ENCODE results near the gene NUP42. TPM values are rescaled to one million over a fixed set of nuclear protein-coding genes. Genes with fewer than 3 reads are reported as not detected.
"Not testable (repeated sequence)": the region's sequence is repeated elsewhere in the genome, so short reads cannot be mapped to it uniquely, and the experiment has no call there.

Gene NUP42
- total and polyA plus RNA-seq, 7 experiments from 2014 or later = 19.8 to 49.1 (median 27.5) TPM

DNA sequence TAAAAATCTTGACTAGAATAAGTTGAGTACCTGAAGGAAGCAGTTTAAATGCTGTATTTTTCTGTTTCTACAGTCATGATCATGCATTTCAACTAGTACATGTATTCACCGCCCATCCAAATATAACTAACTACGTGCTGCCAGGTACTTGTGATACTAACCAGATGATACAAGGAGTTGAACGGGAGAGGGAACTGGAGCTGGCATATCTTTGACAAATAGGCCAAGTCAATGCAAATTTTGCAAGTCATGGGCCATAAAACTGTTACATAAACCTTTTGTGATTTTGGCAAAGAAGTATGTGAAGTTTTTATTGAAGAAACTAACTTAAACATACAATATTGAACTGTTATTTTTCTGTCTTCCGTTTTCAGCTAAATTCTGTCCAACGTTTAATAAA, 14.5 kb downstream of the NUP42 start:
- H3K27ac Mint-ChIP-seq = no peak overlapping the region
- Histone ChIP-seq H3K4me3 (ENCODE audit: low read length) (no peak overlapping the region), H3K9me3 (ENCODE audit: control insufficient read depth in 2 of 3, low read length in 3 of 3) (no peaks in the 10 kb centered on the region), H3K36me3 (ENCODE audit: control insufficient read depth in 2 of 3, insufficient read depth in 3 of 3, low read length in 3 of 3) (peaks cover 0 to 42% (median 8%) of the 10 kb centered on the region in 3 experiments), H3K27me3 (ENCODE audit: control insufficient read depth in 2 of 2, insufficient read depth in 2 of 2, low read length in 2 of 2) (no peaks in the 10 kb centered on the region), H3K27ac (ENCODE audit: low read depth, low read length) (no peak overlapping the region), H3K4me1 (ENCODE audit: control insufficient read depth in 2 of 2, insufficient read depth in 2 of 2, low read length in 2 of 2) (no peaks in the 10 kb centered on the region)
- H3K4me3 Mint-ChIP-seq = no peak overlapping the region
- H3K27me3 Mint-ChIP-seq = no peaks in the 10 kb centered on the region
- ATAC-seq = no peak
- H3K4me1 Mint-ChIP-seq = no peaks in the 10 kb centered on the region
- no peaks in the 10 kb centered on the region for H3K9me3 Mint-ChIP-seq
- CTCF ChIA-PET = no interaction called here
- POLR2A ChIA-PET = no interaction called here
- peaks cover 13 to 56% (median 35%) of the 10 kb centered on the region in 5 donors for H3K36me3 Mint-ChIP-seq
- intact Hi-C loops (cut with micrococcal nuclease) = no loop called here
- DNase-seq = no peak

- H3K4me1 ChIP-seq (ENCODE audit: control insufficient read depth in 2 of 2, insufficient read depth in 2 of 2, low read length in 2 of 2); POLR2A ChIA-PET; H3K27me3 ChIP-seq (ENCODE audit: control insufficient read depth in 2 of 2, insufficient read depth in 2 of 2, low read length in 2 of 2); CTCF ChIA-PET; H3K4me1 Mint-ChIP-seq; intact Hi-C loops (cut with micrococcal nuclease); H3K27ac ChIP-seq (ENCODE audit: low read depth, low read length); DNase-seq; H3K4me3 ChIP-seq (ENCODE audit: low read length); ATAC-seq; H3K27me3 Mint-ChIP-seq; H3K4me3 Mint-ChIP-seq; H3K9me3 ChIP-seq (ENCODE audit: control insufficient read depth in 2 of 3, low read length in 3 of 3); H3K9me3 Mint-ChIP-seq; H3K27ac Mint-ChIP-seq: not testable (repeated sequence)
- H3K36me3 Mint-ChIP-seq = peaks cover 11 to 60% (median 35%) of the 10 kb centered on the region in 5 donors
- H3K36me3 ChIP-seq (ENCODE audit: control insufficient read depth in 2 of 3, insufficient read depth in 3 of 3, low read length in 3 of 3) = peaks cover 0 to 35% (median 6%) of the 10 kb centered on the region in 3 experiments
Observed at GRCh38 chr7:23197745-23198144, 15.9 kb downstream of the NUP42 start.

DNA sequence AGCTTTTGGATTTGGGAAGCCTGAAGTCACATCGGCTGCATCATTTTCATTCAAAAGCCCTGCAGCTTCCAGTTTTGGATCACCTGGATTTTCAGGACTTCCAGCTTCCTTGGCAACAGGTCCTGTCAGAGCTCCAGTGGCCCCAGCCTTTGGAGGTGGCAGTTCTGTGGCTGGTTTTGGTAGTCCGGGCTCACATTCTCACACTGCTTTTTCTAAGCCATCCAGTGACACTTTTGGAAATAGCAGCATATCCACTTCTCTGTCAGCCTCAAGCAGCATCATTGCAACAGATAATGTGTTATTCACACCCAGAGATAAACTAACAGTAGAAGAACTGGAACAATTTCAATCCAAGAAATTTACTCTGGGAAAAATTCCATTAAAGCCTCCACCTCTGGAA, 18.5 kb downstream of the NUP42 start:
- Histone ChIP-seq H3K4me3 (ENCODE audit: low read length) (no peak overlapping the region), H3K4me1 (ENCODE audit: control insufficient read depth in 2 of 2, insufficient read depth in 2 of 2, low read length in 2 of 2) (no peaks in the 10 kb centered on the region), H3K27ac (ENCODE audit: low read depth, low read length) (no peak overlapping the region), H3K9me3 (ENCODE audit: control insufficient read depth in 2 of 3, low read length in 3 of 3) (no peaks in the 10 kb centered on the region), H3K27me3 (ENCODE audit: control insufficient read depth in 2 of 2, insufficient read depth in 2 of 2, low read length in 2 of 2) (no peaks in the 10 kb centered on the region), H3K36me3 (ENCODE audit: control insufficient read depth in 2 of 3, insufficient read depth in 3 of 3, low read length in 3 of 3) (peaks cover 0 to 30% (median 4%) of the 10 kb centered on the region in 3 experiments)
- Mint-ChIP-seq H3K9me3 (no peaks in the 10 kb centered on the region), H3K27me3 (peaks cover 0 to 16% (median 7%) of the 10 kb centered on the region in 5 donors), H3K4me1 (peaks cover 0 to 1% (median under 1%) of the 10 kb centered on the region in 7 donors), H3K36me3 (peaks cover 8 to 64% (median 44%) of the 10 kb centered on the region in 5 donors), H3K27ac (no peak overlapping the region), H3K4me3 (no peak overlapping the region)
- POLR2A ChIA-PET = no interaction called here
- intact Hi-C loops (cut with micrococcal nuclease) = no loop called here
- ATAC-seq (no peak), DNase-seq (no peak)
- CTCF ChIA-PET = interaction anchor here (0.5 kb wide), 1 partner anchor 98 kb away, joined by 3 read pairs; no protein-coding TSS in a partner anchor

GRCh38 chr7:23204241-23204640, 22.4 kb downstream of the NUP42 start:
- ATAC-seq (no peak), DNase-seq (no peak)
- Mint-ChIP-seq H3K4me1 (peaks cover 0 to 6% (median 5%) of the 10 kb centered on the region in 7 donors), H3K36me3 (peaks cover 0 to 48% (median 37%) of the 10 kb centered on the region in 5 donors), H3K27ac (no peak overlapping the region), H3K4me3 (no peak overlapping the region), H3K9me3 (peaks cover 0 to 3% (median 0%) of the 10 kb centered on the region in 11 donors), H3K27me3 (peaks cover 5 to 42% (median 29%) of the 10 kb centered on the region in 5 donors)
- intact Hi-C loops (cut with micrococcal nuclease) = no loop called here
- H3K4me3 ChIP-seq (ENCODE audit: low read length) = no peak overlapping the region
- H3K36me3 ChIP-seq (ENCODE audit: control insufficient read depth in 2 of 3, insufficient read depth in 3 of 3, low read length in 3 of 3) = peaks cover 0 to 18% (median 4%) of the 10 kb centered on the region in 3 experiments
- CTCF ChIA-PET = no interaction called here
- H3K9me3 ChIP-seq (ENCODE audit: control insufficient read depth in 2 of 3, low read length in 3 of 3) = no peaks in the 10 kb centered on the region
- no peaks in the 10 kb centered on the region for H3K27me3 ChIP-seq (ENCODE audit: control insufficient read depth in 2 of 2, insufficient read depth in 2 of 2, low read length in 2 of 2)
- H3K4me1 ChIP-seq (ENCODE audit: control insufficient read depth in 2 of 2, insufficient read depth in 2 of 2, low read length in 2 of 2) = no peaks in the 10 kb centered on the region
- POLR2A ChIA-PET = no interaction called here
- no peak overlapping the region for H3K27ac ChIP-seq (ENCODE audit: low read depth, low read length)

DNA sequence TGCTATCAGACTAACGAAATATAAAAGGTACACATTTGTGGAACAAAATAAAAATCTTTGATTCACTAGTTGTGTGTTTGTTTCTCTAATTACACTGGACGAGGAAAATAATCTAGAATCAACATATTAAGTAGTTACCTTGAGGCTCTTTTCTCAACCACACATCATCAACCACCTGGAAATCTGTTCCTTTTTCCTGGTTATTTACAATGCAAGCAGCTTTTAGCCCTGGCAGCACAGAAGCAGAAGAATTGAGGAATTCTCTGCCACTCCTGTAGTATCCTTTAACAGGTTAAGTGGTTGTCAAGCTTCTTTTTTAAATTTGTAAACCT, 23.7 kb downstream of the NUP42 start:
- H3K9me3 Mint-ChIP-seq = peaks cover 0 to 3% (median 0%) of the 10 kb centered on the region in 11 donors
- no peak for DNase-seq
- H3K36me3 Mint-ChIP-seq = peaks cover 0 to 36% (median 31%) of the 10 kb centered on the region in 5 donors
- H3K4me3 ChIP-seq (ENCODE audit: low read length) = no peak overlapping the region
- peak overlapping the region in 8 of 10 donors; percentile 26 to 82 (median 62) for H3K4me3 Mint-ChIP-seq
- H3K4me1 Mint-ChIP-seq = peaks cover 0 to 6% (median 5%) of the 10 kb centered on the region in 7 donors
- H3K27ac ChIP-seq (ENCODE audit: low read depth, low read length) = no peak overlapping the region
- peak overlapping the region in 4 of 9 donors; percentile 20 to 91 (median 27) for H3K27ac Mint-ChIP-seq
- ATAC-seq = no peak
- peaks cover 5 to 44% (median 29%) of the 10 kb centered on the region in 5 donors for H3K27me3 Mint-ChIP-seq
- POLR2A ChIA-PET = no interaction called here
- H3K4me1 ChIP-seq (ENCODE audit: control insufficient read depth in 2 of 2, insufficient read depth in 2 of 2, low read length in 2 of 2) = no peaks in the 10 kb centered on the region
- H3K36me3 ChIP-seq (ENCODE audit: control insufficient read depth in 2 of 3, insufficient read depth in 3 of 3, low read length in 3 of 3) = peaks cover 0 to 6% (median 4%) of the 10 kb centered on the region in 3 experiments
- H3K27me3 ChIP-seq (ENCODE audit: control insufficient read depth in 2 of 2, insufficient read depth in 2 of 2, low read length in 2 of 2) = no peaks in the 10 kb centered on the region
- CTCF ChIA-PET = no interaction called here
- H3K9me3 ChIP-seq (ENCODE audit: control insufficient read depth in 2 of 3, low read length in 3 of 3) = no peaks in the 10 kb centered on the region
- intact Hi-C loops (cut with micrococcal nuclease) = no loop called here

GRCh38 chr7:23205909-23206767, 24.3 kb downstream of the NUP42 start:
- H3K4me3 Mint-ChIP-seq = peak overlapping the region in 9 of 10 donors; percentile 26 to 84 (median 58)
- CTCF ChIA-PET = no interaction called here
- H3K4me1 Mint-ChIP-seq = peaks cover 0 to 9% (median 6%) of the 10 kb centered on the region in 7 donors
- H3K36me3 ChIP-seq (ENCODE audit: control insufficient read depth in 2 of 3, insufficient read depth in 3 of 3, low read length in 3 of 3) = peaks cover 0 to 2% (median under 1%) of the 10 kb centered on the region in 3 experiments
- POLR2A ChIA-PET = no interaction called here
- no peaks in the 10 kb centered on the region for H3K9me3 ChIP-seq (ENCODE audit: control insufficient read depth in 2 of 3, low read length in 3 of 3)
- H3K9me3 Mint-ChIP-seq = peaks cover 0 to 3% (median 0%) of the 10 kb centered on the region in 11 donors
- H3K27ac Mint-ChIP-seq = peak overlapping the region in 5 of 9 donors; percentile 32 to 97 (median 34)
- peaks cover 10 to 47% (median 29%) of the 10 kb centered on the region in 5 donors for H3K27me3 Mint-ChIP-seq
- no peaks in the 10 kb centered on the region for H3K27me3 ChIP-seq (ENCODE audit: control insufficient read depth in 2 of 2, insufficient read depth in 2 of 2, low read length in 2 of 2)
- no peaks in the 10 kb centered on the region for H3K4me1 ChIP-seq (ENCODE audit: control insufficient read depth in 2 of 2, insufficient read depth in 2 of 2, low read length in 2 of 2)
- peaks cover 0 to 34% (median 31%) of the 10 kb centered on the region in 5 donors for H3K36me3 Mint-ChIP-seq
- intact Hi-C loops (cut with micrococcal nuclease) = no loop called here
- DNase-seq = peak in 4 of 9 donors; percentile 10 to 67 (median 27)
- no peak overlapping the region for H3K4me3 ChIP-seq (ENCODE audit: low read length)
- ATAC-seq = peak; percentile 52
- peak overlapping the region; percentile 50 for H3K27ac ChIP-seq (ENCODE audit: low read depth, low read length)

Measured in naive thymus-derived CD4-positive, alpha-beta T cell (primary cell).